Parathyroid adenoma (tissue), 2 donors: Measurements from ENCODE around the gene SH3GL1.

Source experiments
- H2AFZ ChIP-seq: fragments of 300-600 bp; sonication (generic); one replicate; pipeline ENCODE4 v1.7.0; 2017; ENCODE audit warnings: antibody characterized with exemption, mild to moderate bottlenecking
- H3K27ac ChIP-seq: fragments of 300-600 bp; sonication (generic); one replicate; pipeline ENCODE4 v1.7.0; 2017
- H3K27me3 ChIP-seq: fragments of 300-600 bp; sonication (generic); one replicate; pipeline ENCODE4 v1.7.0; 2017; ENCODE audit warnings: low read length; ENCODE audit not compliant: control insufficient read depth, insufficient read depth
- H3K36me3 ChIP-seq: fragments of 300-600 bp; sonication (generic); one replicate; pipeline ENCODE4 v1.7.0; 2017; ENCODE audit warnings: low read length; ENCODE audit not compliant: control insufficient read depth, insufficient read depth
- H3K4me1 ChIP-seq: fragments of 300-600 bp; sonication (generic); one replicate; pipeline ENCODE4 v1.7.0; 2017; ENCODE audit warnings: control low read depth
- H3K4me2 ChIP-seq: fragments of 300-600 bp; sonication (generic); one replicate; pipeline ENCODE4 v1.7.0; 2017; ENCODE audit warnings: low read length
- H3K4me3 ChIP-seq: fragments of 300-600 bp; sonication (generic); one replicate; pipeline ENCODE4 v1.7.0; 2017; ENCODE audit warnings: low read depth, low read length
- H3K79me2 ChIP-seq: fragments of 300-600 bp; sonication (generic); one replicate; pipeline ENCODE4 v1.7.0; 2017; ENCODE audit warnings: control low read depth
- H3K9ac ChIP-seq: fragments of 300-600 bp; sonication (generic); one replicate; pipeline ENCODE4 v1.7.0; 2017; ENCODE audit warnings: mild to moderate bottlenecking
- H3K9me3 ChIP-seq: fragments of 300-600 bp; sonication (generic); one replicate; pipeline ENCODE4 v1.7.0; 2017; ENCODE audit warnings: low read length; ENCODE audit not compliant: control insufficient read depth
- TF ChIP-seq, protein P1 (sequence below): fragments of 300-600 bp; sonication (generic); IDR thresholded peaks from one replicate; pipeline ENCODE4 v1.7.0; 2017; ENCODE audit warnings: antibody characterized with exemption, mild to moderate bottlenecking
- donor health status: primary hyperparathyroidism.

Gene SH3GL1

DNA sequence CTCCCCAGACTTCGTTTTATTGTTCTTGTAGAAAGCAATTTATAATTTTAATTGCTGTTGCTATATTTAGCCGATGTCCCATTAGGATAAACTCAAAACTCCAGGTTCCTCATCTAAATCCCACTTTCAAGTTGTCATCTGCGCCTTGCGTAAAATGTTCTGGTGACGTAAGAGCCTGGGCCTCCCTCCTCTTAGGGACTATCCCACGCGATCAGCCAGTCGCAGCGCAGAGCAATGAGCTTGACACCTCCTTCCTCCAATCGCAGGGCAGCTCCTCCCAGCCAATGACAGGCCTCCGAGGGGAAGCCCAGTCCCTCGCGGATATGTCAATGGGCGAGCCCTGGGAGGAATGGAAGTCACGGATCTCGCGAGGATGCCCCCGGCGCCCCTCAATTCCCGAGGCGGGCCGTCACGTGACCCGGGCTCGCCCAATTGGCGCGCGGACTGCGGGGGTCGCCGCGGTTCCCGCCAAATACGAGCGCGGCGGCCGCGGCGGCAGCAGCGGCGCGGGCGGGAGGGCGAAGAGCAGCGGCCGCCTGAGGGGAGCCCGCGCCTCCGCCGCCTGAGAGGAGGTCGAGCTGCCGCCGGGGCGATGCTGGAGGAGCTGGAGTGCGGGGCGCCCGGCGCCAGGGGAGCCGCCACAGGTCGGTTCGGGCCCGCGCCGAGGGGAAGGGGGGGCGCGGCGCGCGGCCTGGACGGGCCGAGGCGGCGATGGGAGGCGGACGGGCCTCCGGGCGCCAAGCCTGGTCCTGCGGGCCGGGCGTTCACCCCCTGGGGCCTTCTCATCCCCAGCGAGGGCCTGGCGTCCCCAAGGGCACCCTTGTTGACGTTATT, 2.0 kb upstream of the SH3GL1 start, which contains the start of gene CHAF1A:
CHAF1A (plus strand) TSS at position 470 of the 834 bp plus-strand sequence; CDS start at position 593, 123 bp downstream.
- H3K4me2 ChIP-seq: peak within 1 kb of the TSS; percentile 78
- H3K4me1 ChIP-seq: peaks cover 4% of the 10 kb centered on the region
- peak within 1 kb of the TSS; percentile 77 for H3K27ac ChIP-seq
- H3K4me3 ChIP-seq: peak within 1 kb of the TSS; percentile 60
- H3K9ac ChIP-seq: no peak within 1 kb of the TSS
- TF ChIP-seq, protein P1, sequence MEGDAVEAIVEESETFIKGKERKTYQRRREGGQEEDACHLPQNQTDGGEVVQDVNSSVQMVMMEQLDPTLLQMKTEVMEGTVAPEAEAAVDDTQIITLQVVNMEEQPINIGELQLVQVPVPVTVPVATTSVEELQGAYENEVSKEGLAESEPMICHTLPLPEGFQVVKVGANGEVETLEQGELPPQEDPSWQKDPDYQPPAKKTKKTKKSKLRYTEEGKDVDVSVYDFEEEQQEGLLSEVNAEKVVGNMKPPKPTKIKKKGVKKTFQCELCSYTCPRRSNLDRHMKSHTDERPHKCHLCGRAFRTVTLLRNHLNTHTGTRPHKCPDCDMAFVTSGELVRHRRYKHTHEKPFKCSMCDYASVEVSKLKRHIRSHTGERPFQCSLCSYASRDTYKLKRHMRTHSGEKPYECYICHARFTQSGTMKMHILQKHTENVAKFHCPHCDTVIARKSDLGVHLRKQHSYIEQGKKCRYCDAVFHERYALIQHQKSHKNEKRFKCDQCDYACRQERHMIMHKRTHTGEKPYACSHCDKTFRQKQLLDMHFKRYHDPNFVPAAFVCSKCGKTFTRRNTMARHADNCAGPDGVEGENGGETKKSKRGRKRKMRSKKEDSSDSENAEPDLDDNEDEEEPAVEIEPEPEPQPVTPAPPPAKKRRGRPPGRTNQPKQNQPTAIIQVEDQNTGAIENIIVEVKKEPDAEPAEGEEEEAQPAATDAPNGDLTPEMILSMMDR: no peak
- H3K27me3 ChIP-seq: no peaks in the 10 kb centered on the region
- no peaks in the 10 kb centered on the region for H3K9me3 ChIP-seq
- peaks cover 27% of the 10 kb centered on the region for H3K79me2 ChIP-seq
- peak within 1 kb of the TSS; percentile 81 for H2AFZ ChIP-seq
- H3K36me3 ChIP-seq: no peaks in the 10 kb centered on the region

DNA sequence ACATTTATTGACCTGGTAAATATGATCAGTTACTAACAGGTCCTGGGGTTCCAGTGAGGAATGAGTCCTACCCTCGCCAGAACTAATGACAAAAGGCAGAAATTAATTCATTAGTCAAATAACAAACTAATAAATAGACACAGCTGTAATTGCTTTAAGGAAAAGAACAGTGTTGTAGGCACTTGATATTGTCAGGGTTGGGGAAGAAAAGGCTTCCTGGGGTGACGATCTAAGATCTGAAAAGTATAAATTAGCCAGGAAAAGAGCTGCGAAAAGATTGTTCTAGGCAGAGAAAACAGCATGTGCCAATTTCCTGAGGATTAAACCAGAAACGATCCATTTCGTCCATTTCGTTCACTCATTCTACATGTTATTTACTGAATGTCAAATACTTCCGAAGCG, 1.4 kb upstream of the SH3GL1 start:
- H2AFZ ChIP-seq: peak overlapping the region; percentile 74
- H3K27ac ChIP-seq: peak overlapping the region; percentile 77
- H3K36me3 ChIP-seq: no peaks in the 10 kb centered on the region
- H3K27me3 ChIP-seq: no peaks in the 10 kb centered on the region
- H3K9ac ChIP-seq: no peak overlapping the region
- H3K9me3 ChIP-seq: no peaks in the 10 kb centered on the region
- H3K4me3 ChIP-seq: peak overlapping the region; percentile 60
- peaks cover 33% of the 10 kb centered on the region for H3K79me2 ChIP-seq
- TF ChIP-seq, protein P1: no peak
- peak overlapping the region; percentile 74 for H3K4me2 ChIP-seq
- H3K4me1 ChIP-seq: peaks cover 10% of the 10 kb centered on the region

DNA sequence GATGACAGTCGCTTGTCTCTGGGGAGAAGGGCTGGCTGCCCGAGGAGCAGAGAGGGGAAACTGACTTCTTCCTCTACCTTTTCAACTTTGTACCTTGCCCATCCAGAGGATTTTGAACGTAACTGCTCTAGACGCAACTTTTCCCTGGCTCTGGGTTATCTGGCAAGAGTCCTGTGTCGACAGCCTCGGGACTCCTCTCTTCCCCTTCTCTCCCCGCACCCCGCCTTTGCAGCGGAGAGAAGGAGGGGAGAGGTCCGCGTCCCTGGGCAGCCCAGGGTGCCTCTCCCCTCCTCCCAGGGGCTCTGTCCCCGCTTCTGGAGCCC, 574 bp downstream of the SH3GL1 start:
- TF ChIP-seq, protein P1: no peak
- peaks cover 20% of the 10 kb centered on the region for H3K4me1 ChIP-seq
- peak overlapping the region; percentile 68 for H3K9ac ChIP-seq
- peak overlapping the region; percentile 96 for H3K4me2 ChIP-seq
- peak overlapping the region; percentile 85 for H3K27ac ChIP-seq
- H2AFZ ChIP-seq: peak overlapping the region; percentile 68
- H3K27me3 ChIP-seq: no peaks in the 10 kb centered on the region
- peaks cover 53% of the 10 kb centered on the region for H3K79me2 ChIP-seq
- H3K4me3 ChIP-seq: peak overlapping the region; percentile 75
- no peaks in the 10 kb centered on the region for H3K9me3 ChIP-seq
- no peaks in the 10 kb centered on the region for H3K36me3 ChIP-seq

DNA sequence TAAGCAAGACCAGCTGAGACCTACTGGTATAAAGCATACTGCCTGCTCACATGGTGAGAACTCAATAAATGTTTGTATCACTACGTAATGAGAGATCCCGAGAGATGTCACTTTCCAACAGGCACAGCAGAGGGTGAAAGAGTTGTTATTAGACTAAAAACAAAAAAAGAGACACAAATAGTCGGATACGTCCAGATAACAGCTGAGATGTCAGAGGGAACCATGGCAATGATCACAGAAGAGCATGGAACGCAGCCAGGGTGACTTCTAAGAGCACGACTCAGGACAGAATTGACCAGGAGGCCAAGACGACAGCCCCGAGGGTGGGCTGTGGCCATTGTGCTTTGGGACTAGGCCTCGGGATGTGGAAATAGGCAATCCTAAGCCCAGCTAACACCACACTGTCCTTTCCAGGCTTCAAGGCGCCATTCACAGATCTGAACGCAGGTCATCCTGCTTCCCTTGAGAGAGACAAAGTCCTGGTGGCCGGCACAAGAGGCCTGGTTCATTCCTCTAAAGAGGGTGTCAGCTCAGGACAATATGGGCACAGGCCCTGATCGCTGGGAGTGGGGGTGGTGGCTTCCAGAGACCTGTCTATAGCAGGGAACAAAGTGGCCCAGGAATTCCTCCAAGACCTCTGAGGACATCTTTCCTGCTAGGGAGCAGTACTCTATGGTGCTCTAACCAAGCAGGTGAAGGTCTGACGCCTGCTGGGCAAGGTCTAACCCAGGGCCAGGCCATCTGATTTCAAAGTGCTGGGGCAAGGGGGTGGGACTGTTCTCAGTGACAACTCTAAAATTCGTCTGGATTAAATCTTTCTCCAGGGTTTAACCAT, 3.2 kb downstream of the SH3GL1 start:
- Histone ChIP-seq H2AFZ (no peak overlapping the region), H3K4me1 (peaks cover 28% of the 10 kb centered on the region), H3K27me3 (no peaks in the 10 kb centered on the region), H3K79me2 (peaks cover 71% of the 10 kb centered on the region), H3K4me2 (no peak overlapping the region), H3K27ac (peak overlapping the region; percentile 20), H3K9me3 (no peaks in the 10 kb centered on the region), H3K4me3 (no peak overlapping the region), H3K36me3 (no peaks in the 10 kb centered on the region), H3K9ac (no peak overlapping the region)
- TF ChIP-seq, protein P1: no peak
